Kidney (tissue), 14 donors: Measurements from ENCODE around the gene CD14. TPM values are rescaled to one million over a fixed set of nuclear protein-coding genes. Genes with fewer than 3 reads are reported as not detected.
"Not testable (repeated sequence)": the region's sequence is repeated elsewhere in the genome, so short reads cannot be mapped to it uniquely, and the experiment has no call there.

Experiments used
- DNase-seq, 5 donors: peaks; one replicate each; pipeline ENCODE4 v3.0.0-alpha.2; 2013 to 2020
- FAIRE-seq: peaks from 2 replicates; lab custom pipeline; 2012; peaks lifted over from hg19 to GRCh38; lab: Jason Lieb, UNC
- H3K27ac ChIP-seq, 2 donors: one replicate each; pipeline ENCODE4 v1.7.0; 2013; ENCODE audit warnings: low read depth in 2 of 2, low read length in 2 of 2, inconsistent platforms in 1 of 2
- H3K27me3 ChIP-seq: one replicate; pipeline ENCODE4 v1.7.1; 2013; ENCODE audit warnings: low read length, inconsistent platforms; ENCODE audit not compliant: control insufficient read depth, insufficient read depth
- H3K36me3 ChIP-seq, 3 donors: one replicate each; pipeline versions ENCODE4 v1.7.0 to v1.7.1; 2013; ENCODE audit warnings: low read length in 3 of 3, control low read depth in 1 of 3, inconsistent platforms in 1 of 3; ENCODE audit not compliant: insufficient read depth in 3 of 3, control insufficient read depth in 2 of 3
- H3K4me1 ChIP-seq, 3 donors: one replicate each; pipeline versions ENCODE4 v1.7.0 to v1.7.1; 2013; ENCODE audit warnings: low read length in 3 of 3, inconsistent platforms in 1 of 3, low read depth in 1 of 3; ENCODE audit not compliant: control insufficient read depth in 2 of 3, insufficient read depth in 2 of 3
- H3K4me3 ChIP-seq, 3 donors: one replicate each; pipeline versions ENCODE4 v1.7.0 to v1.8.1; 2013; ENCODE audit warnings: low read length in 3 of 3, control low read depth in 1 of 3, inconsistent platforms in 1 of 3
- H3K9ac ChIP-seq, 3 donors: one replicate each; pipeline versions ENCODE4 v1.7.0 to v1.7.1; 2013; ENCODE audit warnings: low read length in 3 of 3, control low read depth in 1 of 3, inconsistent platforms in 1 of 3
- H3K9me3 ChIP-seq, 3 donors: one replicate each; pipeline versions ENCODE4 v1.7.0 to v1.7.1; 2013; ENCODE audit warnings: low read length in 3 of 3, control low read depth in 1 of 3, inconsistent platforms in 1 of 3; ENCODE audit not compliant: control insufficient read depth in 2 of 3, insufficient read depth in 1 of 3
- intact Hi-C: fragments of 100-400 bp; cut with DNase I; formaldehyde crosslinking; loops from one replicate; pipeline ENCODE4 v1.11.1; 2022
- polyA plus RNA-seq: library from polyadenylated mRNA; stranded (reverse); fragments of 350-450 nt; fragmentation: Illumina TruSeq; extraction: RNeasy Lipid Tissue Mini Kit (QIAGEN cat#74804); gene quantifications from one replicate; pipeline ENCODE4 v1.2.3, GENCODE V29; 2014; ENCODE audit warnings: low read depth, low replicate concordance; ENCODE audit not compliant: insufficient read depth
- total RNA-seq: library from RNA; stranded (reverse); fragmentation: NEBNext Ultra II Directional; extraction: Animal tissue kit (Norgen Biotek cat#: 25700); gene quantifications from one replicate; pipeline ENCODE4 v1.2.1, GENCODE V29; 2021
- TF ChIP-seq, protein P1 (sequence below): IDR thresholded peaks from 3 replicates; pipeline ENCODE4 v1.5.1; 2012; ENCODE audit warnings: mild to moderate bottlenecking, moderate library complexity, borderline replicate concordance; ENCODE audit not compliant: insufficient read depth; ENCODE audit errors: extremely low read depth
- donor health status: control.
- donor health status: control.
- donor health status: control.
- donor health status: control.
- donor health status: control.
- donor health status: DM: yes; HTN: yes; CAD: no.
- donor health status: Normal renal cell carcinoma (clear cell type).

Gene CD14
- total and polyA plus RNA-seq, 2 donors from 2014 or later, result 43.8 to 68.8 TPM

DNA sequence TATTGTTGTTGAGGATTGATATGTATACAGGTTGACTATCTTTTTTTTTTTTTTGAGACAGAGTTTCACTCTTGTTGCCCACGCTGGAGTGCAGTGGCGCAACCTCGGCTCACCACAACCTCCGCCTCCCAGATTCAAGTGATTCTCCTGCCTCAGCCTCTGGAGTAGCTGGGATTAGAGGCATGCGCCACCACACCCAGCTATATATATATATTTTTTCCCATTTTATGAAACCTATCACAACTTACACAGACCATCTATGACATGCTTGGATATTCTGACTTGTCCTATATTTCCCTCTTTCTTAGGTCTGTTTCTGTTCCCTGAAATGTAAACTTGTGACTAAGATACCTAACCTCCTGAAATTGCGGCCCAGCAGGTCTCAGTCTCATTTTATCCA is 5.0 kb downstream of the CD14 start:
- no peak for FAIRE-seq
- Histone ChIP-seq H3K36me3 (no peaks in the 10 kb centered on the region), H3K9me3 (no peaks in the 10 kb centered on the region)

DNA sequence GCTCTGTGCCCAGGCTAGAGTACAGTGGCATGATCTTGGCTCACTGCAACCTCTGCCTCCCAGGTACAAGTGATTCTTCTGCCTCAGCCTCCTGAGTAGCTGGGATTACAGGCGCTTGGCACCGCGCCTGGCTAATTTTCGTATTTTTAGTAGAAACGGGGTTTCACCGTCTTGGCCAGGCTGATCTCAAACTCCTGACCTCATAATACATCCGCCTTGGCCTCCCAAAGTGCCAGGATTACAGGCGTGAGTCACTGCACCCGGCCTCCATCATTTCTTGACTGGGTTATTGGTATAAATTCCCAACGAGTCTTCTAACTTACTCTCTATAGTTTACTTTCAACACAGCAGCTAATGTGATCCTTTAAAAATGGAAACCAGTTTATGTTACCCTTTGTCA is 8.1 kb downstream of the CD14 start:
- H3K27ac ChIP-seq, H3K9ac ChIP-seq, FAIRE-seq, H3K4me3 ChIP-seq, H3K9me3 ChIP-seq, H3K27me3 ChIP-seq, H3K4me1 ChIP-seq, DNase-seq, intact Hi-C loops, H3K36me3 ChIP-seq: not testable (repeated sequence)

More for the DNA sequence above, 5.0 kb downstream of the CD14 start:
- intact Hi-C loops, result no loop called here
- peaks cover 0 to 12% (median 0%) of the 10 kb centered on the region in 3 donors for H3K4me1 ChIP-seq
- no peak for DNase-seq
- TF ChIP-seq, protein P1, sequence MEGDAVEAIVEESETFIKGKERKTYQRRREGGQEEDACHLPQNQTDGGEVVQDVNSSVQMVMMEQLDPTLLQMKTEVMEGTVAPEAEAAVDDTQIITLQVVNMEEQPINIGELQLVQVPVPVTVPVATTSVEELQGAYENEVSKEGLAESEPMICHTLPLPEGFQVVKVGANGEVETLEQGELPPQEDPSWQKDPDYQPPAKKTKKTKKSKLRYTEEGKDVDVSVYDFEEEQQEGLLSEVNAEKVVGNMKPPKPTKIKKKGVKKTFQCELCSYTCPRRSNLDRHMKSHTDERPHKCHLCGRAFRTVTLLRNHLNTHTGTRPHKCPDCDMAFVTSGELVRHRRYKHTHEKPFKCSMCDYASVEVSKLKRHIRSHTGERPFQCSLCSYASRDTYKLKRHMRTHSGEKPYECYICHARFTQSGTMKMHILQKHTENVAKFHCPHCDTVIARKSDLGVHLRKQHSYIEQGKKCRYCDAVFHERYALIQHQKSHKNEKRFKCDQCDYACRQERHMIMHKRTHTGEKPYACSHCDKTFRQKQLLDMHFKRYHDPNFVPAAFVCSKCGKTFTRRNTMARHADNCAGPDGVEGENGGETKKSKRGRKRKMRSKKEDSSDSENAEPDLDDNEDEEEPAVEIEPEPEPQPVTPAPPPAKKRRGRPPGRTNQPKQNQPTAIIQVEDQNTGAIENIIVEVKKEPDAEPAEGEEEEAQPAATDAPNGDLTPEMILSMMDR, result no peak
- H3K9ac ChIP-seq, result no peak overlapping the region
- no peak overlapping the region for H3K27ac ChIP-seq
- peaks cover 2% of the 10 kb centered on the region for H3K27me3 ChIP-seq
- H3K4me3 ChIP-seq, result no peak overlapping the region

DNA sequence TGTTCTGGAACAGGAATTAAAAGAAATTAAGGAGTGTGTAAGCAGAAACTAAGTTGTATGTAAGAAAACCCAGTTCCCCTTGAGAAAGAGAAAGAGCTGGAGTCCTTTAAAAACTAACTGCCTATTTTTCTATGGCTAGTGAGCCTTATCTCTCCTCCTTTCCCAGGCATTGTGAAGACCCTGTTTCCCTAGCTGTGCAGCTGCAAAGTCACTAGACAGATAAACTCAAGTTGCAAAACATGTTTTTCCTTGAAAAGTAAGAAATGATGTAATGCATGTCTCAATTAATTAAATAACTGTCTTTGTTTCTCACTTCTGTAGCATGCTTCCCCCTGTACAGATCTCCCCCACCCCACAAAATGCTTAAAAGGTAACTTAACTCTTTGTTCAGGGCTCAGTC is 9.9 kb downstream of the CD14 start:
- FAIRE-seq, intact Hi-C loops, H3K9me3 ChIP-seq: not testable (repeated sequence)

DNA sequence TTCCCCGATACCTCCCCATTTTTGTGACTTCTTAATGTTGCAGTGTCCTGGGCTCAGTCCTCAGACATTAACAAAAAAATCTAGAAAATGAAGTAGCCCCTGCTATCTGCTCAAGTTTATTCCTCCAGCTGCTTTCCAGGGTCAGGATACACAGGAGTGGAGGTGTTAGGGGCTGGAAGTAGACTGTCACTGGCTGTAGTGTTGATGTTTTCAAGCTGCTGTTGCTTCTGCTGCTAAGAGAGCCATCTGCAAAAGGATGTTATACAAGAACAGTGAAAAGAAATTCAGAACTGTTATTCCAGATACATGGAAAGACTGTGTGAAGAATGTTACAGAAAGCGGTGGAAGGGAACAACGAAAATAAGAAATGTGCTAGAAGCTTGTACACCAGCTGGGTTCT is 10.7 kb downstream of the CD14 start:
- Histone ChIP-seq H3K9ac (no peak overlapping the region), H3K36me3 (no peaks in the 10 kb centered on the region), H3K9me3 (no peaks in the 10 kb centered on the region), H3K4me3 (no peak overlapping the region), H3K27ac (no peak overlapping the region), H3K4me1 (no peaks in the 10 kb centered on the region), H3K27me3 (no peaks in the 10 kb centered on the region)
- DNase-seq (peak in 2 of 5 donors; percentile 11 to 42), FAIRE-seq (no peak)
- TF ChIP-seq, protein P1, result no peak
- intact Hi-C loops, result no loop called here

More for the DNA sequence above, 9.9 kb downstream of the CD14 start:
- H3K36me3 ChIP-seq, H3K4me1 ChIP-seq, H3K27me3 ChIP-seq, DNase-seq, H3K27ac ChIP-seq, H3K9ac ChIP-seq, H3K4me3 ChIP-seq: not testable (repeated sequence)
